Chondrocyte (in vitro differentiated cells): ENCODE measurements around the gene BCL2L12. TPM values are rescaled to one million over a fixed set of nuclear protein-coding genes. Genes with fewer than 3 reads are reported as not detected.
A peak's percentile ranks its signal among the peaks of the same experiment; 100 is the strongest.

Source experiments
- DNase-seq: peaks from one replicate; pipeline ENCODE4 v3.0.0; 2021; ENCODE audit warnings: mixed read lengths, low spot score
- H3K27ac Mint-ChIP-seq: one replicate; pipeline ENCODE4 v1.8.0; 2021; ENCODE audit warnings: mild to moderate bottlenecking, moderate library complexity, mixed read lengths; ENCODE audit not compliant: unreplicated experiment
- H3K27me3 Mint-ChIP-seq: 2 replicates; pipeline ENCODE4 v1.8.0; 2021; ENCODE audit warnings: low read depth, mixed read lengths
- H3K36me3 Mint-ChIP-seq: 2 replicates; pipeline ENCODE4 v1.8.0; 2021; ENCODE audit warnings: low read depth, mixed read lengths
- H3K4me1 Mint-ChIP-seq: 2 replicates; pipeline ENCODE4 v1.8.0; 2021; ENCODE audit warnings: low read depth, mild to moderate bottlenecking, mixed read lengths
- H3K4me3 Mint-ChIP-seq: one replicate; pipeline ENCODE4 v1.8.0; 2021; ENCODE audit warnings: mild to moderate bottlenecking, moderate library complexity, mixed read lengths; ENCODE audit not compliant: unreplicated experiment
- H3K9me3 Mint-ChIP-seq: 2 replicates; pipeline ENCODE4 v1.8.0; 2021; ENCODE audit warnings: low read depth, mixed read lengths
- CTCF ChIP-seq: fragments of 200-600 bp; sonication (generic); IDR thresholded peaks from 2 replicates; pipeline ENCODE4 v1.5.0; 2021; ENCODE audit warnings: antibody characterized with exemption, mild to moderate bottlenecking, moderate library complexity
- total RNA-seq: library from RNA; stranded (reverse); gene quantifications from 3 replicates; pipeline ENCODE4 v1.2.1, GENCODE V29; 2021

Gene BCL2L12
- total RNA-seq, 1 donor from 2014 or later: 18.3 TPM

- peak; percentile 19 for TF ChIP-seq CTCF
- peaks cover 59% of the 10 kb centered on the region for H3K4me1 Mint-ChIP-seq
- H3K27ac Mint-ChIP-seq: peak overlapping the region; percentile 65
- no peaks in the 10 kb centered on the region for H3K9me3 Mint-ChIP-seq
- no peaks in the 10 kb centered on the region for H3K27me3 Mint-ChIP-seq
- no peak overlapping the region for H3K4me3 Mint-ChIP-seq
- peaks cover 3% of the 10 kb centered on the region for H3K36me3 Mint-ChIP-seq
- DNase-seq: no peak
Measured at GRCh38 chr19:49635530-49636232, 30.1 kb upstream of the BCL2L12 start.

GRCh38 chr19:49636233-49636932 lies 29.4 kb upstream of the BCL2L12 start:
- peak overlapping the region; percentile 16 for H3K4me3 Mint-ChIP-seq
- H3K4me1 Mint-ChIP-seq: peaks cover 61% of the 10 kb centered on the region
- no peaks in the 10 kb centered on the region for H3K9me3 Mint-ChIP-seq
- TF ChIP-seq CTCF: no peak
- DNase-seq: no peak
- no peak overlapping the region for H3K27ac Mint-ChIP-seq
- H3K27me3 Mint-ChIP-seq: no peaks in the 10 kb centered on the region
- H3K36me3 Mint-ChIP-seq: peaks cover 3% of the 10 kb centered on the region

GRCh38 chr19:49637821-49638738 lies 27.7 kb upstream of the BCL2L12 start:
- peak overlapping the region; percentile 98 for H3K4me3 Mint-ChIP-seq
- peak overlapping the region; percentile 96 for H3K27ac Mint-ChIP-seq
- peaks cover 70% of the 10 kb centered on the region for H3K4me1 Mint-ChIP-seq
- TF ChIP-seq CTCF: no peak
- no peaks in the 10 kb centered on the region for H3K9me3 Mint-ChIP-seq
- H3K36me3 Mint-ChIP-seq: peaks cover 3% of the 10 kb centered on the region
- no peaks in the 10 kb centered on the region for H3K27me3 Mint-ChIP-seq
- DNase-seq: peak; percentile 94

GRCh38 chr19:49639401-49640112 lies 26.2 kb upstream of the BCL2L12 start:
- peaks cover 5% of the 10 kb centered on the region for H3K36me3 Mint-ChIP-seq
- no peaks in the 10 kb centered on the region for H3K9me3 Mint-ChIP-seq
- TF ChIP-seq CTCF: no peak
- H3K4me3 Mint-ChIP-seq: peak overlapping the region; percentile 98
- peak overlapping the region; percentile 100 for H3K27ac Mint-ChIP-seq
- DNase-seq: no peak
- H3K4me1 Mint-ChIP-seq: peaks cover 80% of the 10 kb centered on the region
- no peaks in the 10 kb centered on the region for H3K27me3 Mint-ChIP-seq
